ENCODE results near the gene IWS1. TPM values are rescaled to one million over a fixed set of nuclear protein-coding genes. Genes with fewer than 3 reads are reported as not detected.
A peak's percentile ranks its signal among the peaks of the same experiment; 100 is the strongest.

The IWS1 gene
- total RNA-seq, 1 experiment from 2014 or later: 56.0 TPM

GRCh38 chr2:127535918-127536317, 9.6 kb upstream of the IWS1 start:
- Mint-ChIP-seq H3K9me3 (ENCODE audit: unreplicated experiment) (no peaks in the 10 kb centered on the region), H3K4me3 (ENCODE audit: unreplicated experiment) (no peak overlapping the region), H3K27me3 (ENCODE audit: insufficient read depth, unreplicated experiment) (no peaks in the 10 kb centered on the region), H3K36me3 (ENCODE audit: insufficient read depth, unreplicated experiment) (no peaks in the 10 kb centered on the region), H3K4me1 (ENCODE audit: low read depth, unreplicated experiment) (peaks cover 9% of the 10 kb centered on the region), H3K27ac (ENCODE audit: unreplicated experiment) (no peak overlapping the region)
- Histone ChIP-seq H3K4me3 (ENCODE audit: low read depth, low read length) (no peak overlapping the region), H3K4me1 (peaks cover 17% of the 10 kb centered on the region), H3K36me3 (ENCODE audit: control insufficient read depth, insufficient read depth, low read length) (no peaks in the 10 kb centered on the region), H3K27me3 (replicated peaks; ENCODE audit: control insufficient read depth, insufficient read depth, low read length) (no peaks in the 10 kb centered on the region), H3K9me3 (no peaks in the 10 kb centered on the region)
- BruUV-seq (replicated peaks): no TSS peak
- intact Hi-C loops (cut with micrococcal nuclease; ENCODE audit: unreplicated experiment): no loop called here
- CTCF ChIA-PET: no interaction called here
- TF ChIP-seq CTCF (IDR thresholded peaks at IDR 0.05; ENCODE audit: insufficient read depth in 1 of 2, low read depth in 1 of 2, low read length in 1 of 2, severe bottlenecking in 1 of 2, unreplicated experiment in 1 of 2): no peak
- DNase-seq: no peak
- POLR2A ChIA-PET: interaction anchor here (1.0 kb wide), 1 partner anchor 10 kb away, joined by 3 read pairs; the partner anchor contains the start of gene IWS1

GRCh38 chr2:127535422-127535901, 9.2 kb upstream of the IWS1 start, which contains the start of gene MYO7B:
Gene MYO7B (plus strand): TSS chr2:127535683. CDS start chr2:127559723, 24,040 bp downstream.
- H3K27me3 ChIP-seq (replicated peaks; ENCODE audit: control insufficient read depth, insufficient read depth, low read length): no peaks in the 10 kb centered on the region
- peak in 1 of 2 experiments; percentile 70 for DNase-seq
- no TSS peak for BruUV-seq (replicated peaks)
- Mint-ChIP-seq H3K4me1 (ENCODE audit: low read depth, unreplicated experiment) (peaks cover 9% of the 10 kb centered on the region), H3K27me3 (ENCODE audit: insufficient read depth, unreplicated experiment) (no peaks in the 10 kb centered on the region), H3K4me3 (ENCODE audit: unreplicated experiment) (no peak within 1 kb of the TSS), H3K27ac (ENCODE audit: unreplicated experiment) (no peak within 1 kb of the TSS), H3K9me3 (ENCODE audit: unreplicated experiment) (no peaks in the 10 kb centered on the region), H3K36me3 (ENCODE audit: insufficient read depth, unreplicated experiment) (no peaks in the 10 kb centered on the region)
- H3K9me3 ChIP-seq: no peaks in the 10 kb centered on the region
- intact Hi-C loops (cut with micrococcal nuclease; ENCODE audit: unreplicated experiment): no loop called here
- no peak for TF ChIP-seq CTCF (IDR thresholded peaks at IDR 0.05; ENCODE audit: insufficient read depth in 1 of 2, low read depth in 1 of 2, low read length in 1 of 2, severe bottlenecking in 1 of 2, unreplicated experiment in 1 of 2)
- H3K36me3 ChIP-seq (ENCODE audit: control insufficient read depth, insufficient read depth, low read length): no peaks in the 10 kb centered on the region
- POLR2A ChIA-PET: interaction anchor here (1.0 kb wide), 1 partner anchor 9 kb away, joined by 3 read pairs; the partner anchor contains the start of gene IWS1
- CTCF ChIA-PET: no interaction called here
- H3K4me1 ChIP-seq: peaks cover 20% of the 10 kb centered on the region
- H3K4me3 ChIP-seq (ENCODE audit: low read depth, low read length): no peak within 1 kb of the TSS

GRCh38 chr2:127532296-127532695, 6.0 kb upstream of the IWS1 start:
- intact Hi-C loops (cut with micrococcal nuclease; ENCODE audit: unreplicated experiment): no loop called here
- no peak for DNase-seq
- no peaks in the 10 kb centered on the region for H3K27me3 ChIP-seq (replicated peaks; ENCODE audit: control insufficient read depth, insufficient read depth, low read length)
- Mint-ChIP-seq H3K9me3 (ENCODE audit: unreplicated experiment) (no peaks in the 10 kb centered on the region), H3K36me3 (ENCODE audit: insufficient read depth, unreplicated experiment) (peaks cover 2% of the 10 kb centered on the region), H3K4me1 (ENCODE audit: low read depth, unreplicated experiment) (peaks cover 21% of the 10 kb centered on the region), H3K4me3 (ENCODE audit: unreplicated experiment) (no peak overlapping the region), H3K27me3 (ENCODE audit: insufficient read depth, unreplicated experiment) (no peaks in the 10 kb centered on the region), H3K27ac (ENCODE audit: unreplicated experiment) (no peak overlapping the region)
- peaks cover 35% of the 10 kb centered on the region for H3K4me1 ChIP-seq
- BruUV-seq (replicated peaks): no TSS peak
- POLR2A ChIA-PET: no interaction called here
- no peak overlapping the region for H3K4me3 ChIP-seq (ENCODE audit: low read depth, low read length)
- H3K36me3 ChIP-seq (ENCODE audit: control insufficient read depth, insufficient read depth, low read length): no peaks in the 10 kb centered on the region
- H3K9me3 ChIP-seq: 0 out of 2 replicates have a peak, but pooled peaks cover 3% of the 10 kb centered on the region
- no peak for TF ChIP-seq CTCF (IDR thresholded peaks at IDR 0.05; ENCODE audit: insufficient read depth in 1 of 2, low read depth in 1 of 2, low read length in 1 of 2, severe bottlenecking in 1 of 2, unreplicated experiment in 1 of 2)
- CTCF ChIA-PET: no interaction called here

Measured in Caco-2 (cell line).